ENCODE measurements around the gene CAPN13.

DNA sequence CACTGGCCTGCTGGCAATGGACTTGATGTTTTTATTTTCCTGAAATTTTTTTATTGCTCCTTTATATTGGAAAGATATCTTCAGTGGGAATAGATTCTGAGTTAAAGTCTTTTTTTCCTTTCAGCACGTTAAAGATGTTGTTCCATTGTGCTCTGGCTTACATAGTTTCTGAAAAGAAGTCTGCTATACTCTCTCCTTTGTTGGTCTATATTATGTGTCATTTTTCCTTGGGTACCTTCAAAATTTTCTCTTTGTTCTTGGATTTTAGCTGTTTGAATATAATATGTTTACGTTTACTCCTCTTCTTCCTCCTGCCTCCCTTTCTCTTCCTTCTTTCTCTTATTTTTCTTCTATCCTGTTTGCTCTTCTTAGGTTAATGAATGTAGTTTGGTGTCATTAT, 105.5 kb downstream of the CAPN13 start:
- TF ChIP-seq POLR2A (IDR thresholded peaks at IDR 0.05) (no peak), CTCF (IDR thresholded peaks at IDR 0.05) (no peak)
